ENCODE results near the gene CLPTM1. TPM values are rescaled to one million over a fixed set of nuclear protein-coding genes. Genes with fewer than 3 reads are reported as not detected.
A peak's percentile ranks its signal among the peaks of the same experiment; 100 is the strongest.

CLPTM1 gene
- total RNA-seq, 1 donor from 2014 or later = 93.2 TPM

GRCh38 chr19:45021971-45022370 lies 66.8 kb downstream of the CLPTM1 start:
- DNase-seq (ENCODE audit: low read depth, low spot score) = no peak
- Mint-ChIP-seq H3K36me3 (ENCODE audit: low read depth) (no peaks in the 10 kb centered on the region), H3K4me3 (no peak overlapping the region), H3K9me3 (no peaks in the 10 kb centered on the region), H3K4me1 (no peaks in the 10 kb centered on the region), H3K27me3 (ENCODE audit: low read depth) (no peaks in the 10 kb centered on the region), H3K27ac (ENCODE audit: unreplicated experiment) (peak overlapping the region; percentile 35)
- TF ChIP-seq CTCF (conservative IDR thresholded peaks at IDR 0.05) = no peak

- H3K36me3 Mint-ChIP-seq (ENCODE audit: low read depth) = no peaks in the 10 kb centered on the region
- no peak for DNase-seq (ENCODE audit: low read depth, low spot score)
- no peaks in the 10 kb centered on the region for H3K9me3 Mint-ChIP-seq
- no peaks in the 10 kb centered on the region for H3K4me1 Mint-ChIP-seq
- TF ChIP-seq CTCF (conservative IDR thresholded peaks at IDR 0.05) = no peak
- H3K4me3 Mint-ChIP-seq = no peak overlapping the region
- H3K27ac Mint-ChIP-seq (ENCODE audit: unreplicated experiment) = no peak overlapping the region
- no peaks in the 10 kb centered on the region for H3K27me3 Mint-ChIP-seq (ENCODE audit: low read depth)
Observed at GRCh38 chr19:45023048-45023447, 67.9 kb downstream of the CLPTM1 start.

GRCh38 chr19:45025264-45025663 lies 70.1 kb downstream of the CLPTM1 start:
- no peak overlapping the region for H3K4me3 Mint-ChIP-seq
- H3K27me3 Mint-ChIP-seq (ENCODE audit: low read depth) = no peaks in the 10 kb centered on the region
- peak overlapping the region; percentile 27 for H3K27ac Mint-ChIP-seq (ENCODE audit: unreplicated experiment)
- TF ChIP-seq CTCF (conservative IDR thresholded peaks at IDR 0.05) = no peak
- no peak for DNase-seq (ENCODE audit: low read depth, low spot score)
- no peaks in the 10 kb centered on the region for H3K4me1 Mint-ChIP-seq
- H3K36me3 Mint-ChIP-seq (ENCODE audit: low read depth) = no peaks in the 10 kb centered on the region
- H3K9me3 Mint-ChIP-seq = no peaks in the 10 kb centered on the region

GRCh38 chr19:45027371-45027770 lies 72.2 kb downstream of the CLPTM1 start:
- H3K27me3 Mint-ChIP-seq (ENCODE audit: low read depth) = no peaks in the 10 kb centered on the region
- no peak for DNase-seq (ENCODE audit: low read depth, low spot score)
- H3K27ac Mint-ChIP-seq (ENCODE audit: unreplicated experiment) = peak overlapping the region; percentile 75
- H3K36me3 Mint-ChIP-seq (ENCODE audit: low read depth) = no peaks in the 10 kb centered on the region
- H3K4me3 Mint-ChIP-seq = no peak overlapping the region
- no peaks in the 10 kb centered on the region for H3K9me3 Mint-ChIP-seq
- no peaks in the 10 kb centered on the region for H3K4me1 Mint-ChIP-seq
- TF ChIP-seq CTCF (conservative IDR thresholded peaks at IDR 0.05) = no peak

GRCh38 chr19:45030825-45031224 lies 75.6 kb downstream of the CLPTM1 start:
- Mint-ChIP-seq H3K9me3 (no peaks in the 10 kb centered on the region), H3K4me3 (no peak overlapping the region), H3K27ac (ENCODE audit: unreplicated experiment) (no peak overlapping the region), H3K27me3 (ENCODE audit: low read depth) (no peaks in the 10 kb centered on the region), H3K36me3 (ENCODE audit: low read depth) (peaks cover 2% of the 10 kb centered on the region), H3K4me1 (no peaks in the 10 kb centered on the region)
- no peak for DNase-seq (ENCODE audit: low read depth, low spot score)
- TF ChIP-seq CTCF (conservative IDR thresholded peaks at IDR 0.05) = no peak

GRCh38 chr19:45032421-45032820 lies 77.2 kb downstream of the CLPTM1 start:
- Mint-ChIP-seq H3K9me3 (no peaks in the 10 kb centered on the region), H3K36me3 (ENCODE audit: low read depth) (peaks cover 2% of the 10 kb centered on the region), H3K27me3 (ENCODE audit: low read depth) (no peaks in the 10 kb centered on the region), H3K27ac (ENCODE audit: unreplicated experiment) (no peak overlapping the region), H3K4me3 (no peak overlapping the region), H3K4me1 (no peaks in the 10 kb centered on the region)
- TF ChIP-seq CTCF (conservative IDR thresholded peaks at IDR 0.05) = no peak
- no peak for DNase-seq (ENCODE audit: low read depth, low spot score)
